ENCODE measurements around the gene ISM1. TPM values are rescaled to one million over a fixed set of nuclear protein-coding genes. Genes with fewer than 3 reads are reported as not detected.

The ISM1 gene
- total RNA-seq, 1 donor from 2014 or later: 2.0 TPM

- Mint-ChIP-seq H3K4me1 (ENCODE audit: low read depth) (no peaks in the 10 kb centered on the region), H3K9me3 (no peaks in the 10 kb centered on the region), H3K36me3 (ENCODE audit: low read depth) (no peaks in the 10 kb centered on the region), H3K4me3 (no peak overlapping the region), H3K27ac (no peak overlapping the region), H3K27me3 (ENCODE audit: insufficient read depth) (peaks cover 7% of the 10 kb centered on the region)
- no peak for DNase-seq (ENCODE audit: low spot score)
- intact Hi-C loops (cut with micrococcal nuclease): loop anchor here (5.0 kb wide), 1 partner anchor 282 kb away; no protein-coding TSS in a partner anchor
Observed at GRCh38 chr20:13264907-13265306, 43.8 kb downstream of the ISM1 start.

GRCh38 chr20:13265941-13266340 is 44.9 kb downstream of the ISM1 start:
- intact Hi-C loops (cut with micrococcal nuclease): loop anchor here (5.0 kb wide), 1 partner anchor 281 kb away; no protein-coding TSS in a partner anchor
- H3K36me3 Mint-ChIP-seq (ENCODE audit: low read depth): no peaks in the 10 kb centered on the region
- no peaks in the 10 kb centered on the region for H3K9me3 Mint-ChIP-seq
- H3K4me1 Mint-ChIP-seq (ENCODE audit: low read depth): no peaks in the 10 kb centered on the region
- no peak for DNase-seq (ENCODE audit: low spot score)
- H3K27ac Mint-ChIP-seq: no peak overlapping the region
- peaks cover 10% of the 10 kb centered on the region for H3K27me3 Mint-ChIP-seq (ENCODE audit: insufficient read depth)
- no peak overlapping the region for H3K4me3 Mint-ChIP-seq

- Mint-ChIP-seq H3K27ac (no peak overlapping the region), H3K9me3 (no peaks in the 10 kb centered on the region), H3K36me3 (ENCODE audit: low read depth) (no peaks in the 10 kb centered on the region), H3K27me3 (ENCODE audit: insufficient read depth) (peaks cover 10% of the 10 kb centered on the region), H3K4me3 (no peak overlapping the region), H3K4me1 (ENCODE audit: low read depth) (no peaks in the 10 kb centered on the region)
- intact Hi-C loops (cut with micrococcal nuclease): loop anchor here (5.0 kb wide), 1 partner anchor 280 kb away; no protein-coding TSS in a partner anchor
- no peak for DNase-seq (ENCODE audit: low spot score)
Observed at GRCh38 chr20:13267231-13267630, 46.2 kb downstream of the ISM1 start.

- no peaks in the 10 kb centered on the region for H3K9me3 Mint-ChIP-seq
- no peak overlapping the region for H3K4me3 Mint-ChIP-seq
- no peaks in the 10 kb centered on the region for H3K36me3 Mint-ChIP-seq (ENCODE audit: low read depth)
- H3K27me3 Mint-ChIP-seq (ENCODE audit: insufficient read depth): peaks cover 10% of the 10 kb centered on the region
- DNase-seq (ENCODE audit: low spot score): no peak
- no peak overlapping the region for H3K27ac Mint-ChIP-seq
- H3K4me1 Mint-ChIP-seq (ENCODE audit: low read depth): no peaks in the 10 kb centered on the region
- intact Hi-C loops (cut with micrococcal nuclease): loop anchor here (5.0 kb wide), 1 partner anchor 278 kb away; no protein-coding TSS in a partner anchor
Observed at GRCh38 chr20:13268953-13269352, 47.9 kb downstream of the ISM1 start.

GRCh38 chr20:13270211-13270610 is 49.1 kb downstream of the ISM1 start:
- Mint-ChIP-seq H3K27ac (no peak overlapping the region), H3K36me3 (ENCODE audit: low read depth) (no peaks in the 10 kb centered on the region), H3K27me3 (ENCODE audit: insufficient read depth) (peaks cover 10% of the 10 kb centered on the region), H3K4me1 (ENCODE audit: low read depth) (no peaks in the 10 kb centered on the region), H3K9me3 (no peaks in the 10 kb centered on the region), H3K4me3 (no peak overlapping the region)
- intact Hi-C loops (cut with micrococcal nuclease): no loop called here
- no peak for DNase-seq (ENCODE audit: low spot score)

GRCh38 chr20:13271098-13271497 is 50.0 kb downstream of the ISM1 start:
- no peaks in the 10 kb centered on the region for H3K4me1 Mint-ChIP-seq (ENCODE audit: low read depth)
- no peaks in the 10 kb centered on the region for H3K36me3 Mint-ChIP-seq (ENCODE audit: low read depth)
- intact Hi-C loops (cut with micrococcal nuclease): no loop called here
- no peak for DNase-seq (ENCODE audit: low spot score)
- peaks cover 10% of the 10 kb centered on the region for H3K27me3 Mint-ChIP-seq (ENCODE audit: insufficient read depth)
- no peak overlapping the region for H3K27ac Mint-ChIP-seq
- no peaks in the 10 kb centered on the region for H3K9me3 Mint-ChIP-seq
- H3K4me3 Mint-ChIP-seq: no peak overlapping the region

- no peaks in the 10 kb centered on the region for H3K9me3 Mint-ChIP-seq
- no peak for DNase-seq (ENCODE audit: low spot score)
- H3K4me3 Mint-ChIP-seq: no peak overlapping the region
- intact Hi-C loops (cut with micrococcal nuclease): no loop called here
- H3K27ac Mint-ChIP-seq: no peak overlapping the region
- peaks cover 10% of the 10 kb centered on the region for H3K27me3 Mint-ChIP-seq (ENCODE audit: insufficient read depth)
- H3K4me1 Mint-ChIP-seq (ENCODE audit: low read depth): no peaks in the 10 kb centered on the region
- peaks cover 1% of the 10 kb centered on the region for H3K36me3 Mint-ChIP-seq (ENCODE audit: low read depth)
Observed at GRCh38 chr20:13271977-13272975, 51.2 kb downstream of the ISM1 start.

- H3K9me3 Mint-ChIP-seq: no peaks in the 10 kb centered on the region
- no peak overlapping the region for H3K27ac Mint-ChIP-seq
- H3K36me3 Mint-ChIP-seq (ENCODE audit: low read depth): peaks cover 1% of the 10 kb centered on the region
- no peaks in the 10 kb centered on the region for H3K4me1 Mint-ChIP-seq (ENCODE audit: low read depth)
- no peak for DNase-seq (ENCODE audit: low spot score)
- intact Hi-C loops (cut with micrococcal nuclease): no loop called here
- peaks cover 8% of the 10 kb centered on the region for H3K27me3 Mint-ChIP-seq (ENCODE audit: insufficient read depth)
- no peak overlapping the region for H3K4me3 Mint-ChIP-seq
Observed at GRCh38 chr20:13274275-13274861, 53.3 kb downstream of the ISM1 start.

- H3K36me3 Mint-ChIP-seq (ENCODE audit: low read depth): peaks cover 1% of the 10 kb centered on the region
Observed at GRCh38 chr20:13276945-13277541, 56.0 kb downstream of the ISM1 start.

GRCh38 chr20:13277663-13278295 is 56.7 kb downstream of the ISM1 start:
- Mint-ChIP-seq H3K36me3 (ENCODE audit: low read depth) (peaks cover 1% of the 10 kb centered on the region), H3K27ac (no peak overlapping the region), H3K9me3 (no peaks in the 10 kb centered on the region)

More at GRCh38 chr20:13276945-13277541, 56.0 kb downstream of the ISM1 start:
- no peak overlapping the region for H3K4me3 Mint-ChIP-seq
- DNase-seq (ENCODE audit: low spot score): no peak
- intact Hi-C loops (cut with micrococcal nuclease): no loop called here
- no peaks in the 10 kb centered on the region for H3K27me3 Mint-ChIP-seq (ENCODE audit: insufficient read depth)
- no peak overlapping the region for H3K27ac Mint-ChIP-seq
- no peaks in the 10 kb centered on the region for H3K9me3 Mint-ChIP-seq
- H3K4me1 Mint-ChIP-seq (ENCODE audit: low read depth): no peaks in the 10 kb centered on the region

GRCh38 chr20:13278812-13279570 is 57.9 kb downstream of the ISM1 start:
- H3K36me3 Mint-ChIP-seq (ENCODE audit: low read depth): peaks cover 1% of the 10 kb centered on the region
- no peak for DNase-seq (ENCODE audit: low spot score)
- no peak overlapping the region for H3K27ac Mint-ChIP-seq
- H3K4me1 Mint-ChIP-seq (ENCODE audit: low read depth): no peaks in the 10 kb centered on the region
- intact Hi-C loops (cut with micrococcal nuclease): no loop called here
- no peak overlapping the region for H3K4me3 Mint-ChIP-seq
- no peaks in the 10 kb centered on the region for H3K27me3 Mint-ChIP-seq (ENCODE audit: insufficient read depth)
- H3K9me3 Mint-ChIP-seq: no peaks in the 10 kb centered on the region

More at GRCh38 chr20:13277663-13278295, 56.7 kb downstream of the ISM1 start:
- H3K27me3 Mint-ChIP-seq (ENCODE audit: insufficient read depth): no peaks in the 10 kb centered on the region
- H3K4me3 Mint-ChIP-seq: no peak overlapping the region
- no peaks in the 10 kb centered on the region for H3K4me1 Mint-ChIP-seq (ENCODE audit: low read depth)
- intact Hi-C loops (cut with micrococcal nuclease): no loop called here
- DNase-seq (ENCODE audit: low spot score): no peak
